DMS53 treated with DMSO at 0.1 percent for 48 hours (cell line): ENCODE results near the gene TMEM151A.
"Not testable (repeated sequence)": the region's sequence is repeated elsewhere in the genome, so short reads cannot be mapped to it uniquely, and the experiment has no call there.

Experiments
- DNase-seq: peaks from one replicate; lab custom pipeline; 2025; ENCODE audit not compliant: unreplicated experiment; lab: John Stamatoyannopoulos, UW

TMEM151A gene

GRCh38 chr11:66297610-66298009 is 5.9 kb downstream of the TMEM151A start:
- DNase-seq: no peak

DNA sequence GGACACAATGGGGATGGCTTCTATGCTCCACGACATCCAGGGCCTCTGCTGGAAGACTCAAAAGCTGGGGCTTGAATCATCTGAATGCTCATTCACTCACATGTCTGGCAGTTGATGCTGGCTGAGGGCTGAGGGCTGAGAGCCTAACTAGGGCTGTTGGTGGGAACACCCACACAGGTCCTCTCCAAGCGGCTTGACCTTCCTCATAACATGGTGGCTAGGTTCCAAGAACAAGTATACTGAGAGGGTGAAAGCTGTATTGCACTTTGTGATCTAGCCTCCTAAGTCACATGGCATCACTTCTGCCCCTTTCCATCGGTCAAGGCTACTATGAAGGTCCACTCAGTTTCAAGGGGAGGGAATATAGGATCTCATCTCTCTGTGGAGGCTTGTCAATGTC is 7.5 kb downstream of the TMEM151A start:
- no peak for DNase-seq

DNA sequence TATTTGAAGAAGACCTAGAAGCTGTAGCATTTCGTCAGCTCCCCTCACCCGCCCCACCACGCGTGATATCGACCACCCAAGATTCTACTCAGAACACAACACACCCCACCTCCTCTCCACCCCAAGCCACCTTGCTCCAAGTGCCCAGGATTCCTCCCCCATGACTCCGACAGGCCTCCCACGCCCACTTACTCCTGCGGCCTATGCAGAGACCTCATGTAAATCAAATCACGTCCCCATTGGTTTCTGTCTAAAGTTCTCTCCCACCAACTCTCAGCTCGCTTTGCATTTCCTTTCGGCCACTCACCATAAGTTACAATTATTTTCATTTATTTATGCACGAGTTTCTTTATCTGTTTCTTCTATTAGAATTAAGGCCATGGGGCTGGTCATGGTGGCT is 11.0 kb downstream of the TMEM151A start:
- no peak for DNase-seq

GRCh38 chr11:66309475-66309874 is 17.8 kb downstream of the TMEM151A start:
- DNase-seq: no peak

GRCh38 chr11:66310324-66310723 is 18.6 kb downstream of the TMEM151A start:
- DNase-seq: no peak

GRCh38 chr11:66310803-66311440 is 19.2 kb downstream of the TMEM151A start:
- not testable (repeated sequence) for DNase-seq

GRCh38 chr11:66311470-66311964 is 19.8 kb downstream of the TMEM151A start:
- DNase-seq: no peak

- DNase-seq: peak; percentile 99
Measured at GRCh38 chr11:66311965-66312548, 20.4 kb downstream of the TMEM151A start.

DNA sequence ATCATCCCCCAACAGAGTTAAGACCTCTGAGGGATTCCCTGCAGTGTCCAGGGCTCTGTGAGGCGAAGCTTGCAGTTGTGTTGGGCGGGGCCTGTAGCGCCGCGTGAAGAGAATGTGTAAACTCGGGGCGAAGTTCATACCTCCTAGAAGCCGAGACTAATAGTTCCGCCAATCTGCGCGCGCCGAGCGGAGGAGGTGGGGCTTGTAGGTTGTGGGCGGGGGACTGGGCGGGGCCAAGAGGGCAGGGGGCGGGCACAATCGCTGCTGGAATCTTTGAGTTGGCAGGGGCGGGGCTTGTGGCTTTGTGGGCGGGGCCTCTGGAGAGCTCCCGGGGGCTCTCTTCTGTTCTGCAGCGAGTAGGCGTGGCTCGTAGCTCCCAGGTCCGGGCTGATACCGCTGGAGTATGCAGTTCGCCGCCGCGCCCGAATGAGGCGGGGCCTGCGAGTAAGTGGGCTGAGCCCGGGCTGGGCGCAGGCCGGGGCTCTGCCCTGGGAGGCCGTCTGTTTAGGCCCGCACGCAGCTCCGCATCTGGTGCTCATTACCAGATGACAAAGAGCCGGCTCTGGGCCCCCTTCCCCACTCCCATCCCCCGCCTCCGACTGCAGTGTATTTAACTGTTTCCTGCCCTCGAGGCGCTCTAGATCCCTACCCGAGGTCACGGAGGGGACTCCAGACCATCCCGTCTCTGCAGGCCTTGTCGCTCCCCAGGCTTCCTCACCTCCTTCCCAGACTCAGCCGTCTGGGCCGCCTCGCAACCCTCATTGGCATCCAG is 21.0 kb downstream of the TMEM151A start:
- peak; percentile 99 for DNase-seq

- no peak for DNase-seq
Measured at GRCh38 chr11:66313321-66314185, 21.9 kb downstream of the TMEM151A start.

- DNase-seq: no peak
Measured at GRCh38 chr11:66314186-66314501, 22.4 kb downstream of the TMEM151A start.

- no peak for DNase-seq
Measured at GRCh38 chr11:66314561-66315497, 23.1 kb downstream of the TMEM151A start.

- no peak for DNase-seq
Measured at GRCh38 chr11:66315498-66315885, 23.8 kb downstream of the TMEM151A start.

DNA sequence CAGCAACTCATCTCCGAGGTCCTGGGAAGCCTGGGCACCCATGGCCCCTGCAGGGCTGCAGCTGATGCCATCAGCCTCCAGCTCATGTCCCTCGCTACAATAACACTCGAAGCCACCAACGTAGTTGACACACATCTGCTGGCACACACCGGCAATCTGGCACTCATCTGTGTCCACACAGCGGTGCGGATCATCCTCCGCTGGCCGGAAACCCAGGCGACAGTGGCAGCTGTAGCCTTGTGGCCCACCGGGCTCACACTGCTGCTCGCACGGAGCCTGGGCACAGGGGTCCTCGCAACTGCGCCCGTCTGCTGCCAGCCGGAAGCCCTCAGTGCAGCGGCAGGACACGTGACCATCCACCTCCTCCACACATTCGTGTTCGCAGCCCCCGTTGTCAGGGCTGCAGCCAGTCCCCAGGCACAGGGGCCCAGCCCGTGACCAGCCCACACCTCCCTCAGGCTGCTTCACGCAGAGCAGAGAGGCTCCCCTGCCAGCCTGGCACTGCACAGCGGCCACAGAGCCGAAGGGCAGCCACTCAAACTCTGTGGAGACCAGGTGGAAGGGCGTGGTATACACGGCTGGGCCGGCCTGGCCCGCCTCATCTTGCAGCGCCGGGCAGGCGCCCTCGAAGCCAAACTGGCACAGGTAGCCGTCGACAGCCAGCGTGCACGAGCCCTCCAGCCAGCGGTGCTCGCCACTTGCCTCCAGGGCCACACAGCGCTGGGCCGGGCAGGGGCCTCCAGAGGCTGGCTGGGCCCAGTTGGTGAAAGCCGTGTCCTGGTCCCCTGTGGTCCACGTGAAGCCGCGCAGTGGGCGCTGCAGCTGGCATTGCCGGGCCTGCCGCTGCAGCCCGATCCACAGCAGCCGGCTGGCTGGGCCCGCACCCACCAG is 24.5 kb downstream of the TMEM151A start:
- peak; percentile 52 for DNase-seq

DNA sequence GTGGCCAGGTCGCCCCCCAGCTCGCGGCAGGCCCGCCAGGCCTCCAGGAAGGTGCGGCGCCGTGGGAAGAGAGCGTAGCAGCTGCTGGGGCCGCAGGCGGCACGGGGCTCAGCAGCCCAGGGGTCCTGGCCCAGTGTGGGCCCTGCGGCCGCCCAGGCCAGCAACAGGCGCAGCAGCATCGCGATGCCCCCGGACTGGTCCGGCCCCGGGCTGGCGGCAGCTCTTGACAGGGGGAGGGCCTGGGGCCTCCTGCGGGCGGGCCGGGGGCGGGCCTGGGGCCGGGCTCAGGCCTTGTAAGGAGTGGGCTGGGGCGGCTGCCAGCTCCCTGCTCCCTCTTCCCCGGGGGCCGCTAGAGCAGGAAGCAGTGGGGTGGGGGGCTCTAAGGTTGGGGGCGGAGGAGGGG is 25.2 kb downstream of the TMEM151A start, which contains the start of gene CD248:
Gene CD248, minus strand, starts transcription at position 196 of the 403 bp plus-strand sequence. Its CDS starts 17 bp downstream, at position 179.
- DNase-seq: no peak

- DNase-seq: no peak
Measured at GRCh38 chr11:66317322-66317722, 25.6 kb downstream of the TMEM151A start.

DNA sequence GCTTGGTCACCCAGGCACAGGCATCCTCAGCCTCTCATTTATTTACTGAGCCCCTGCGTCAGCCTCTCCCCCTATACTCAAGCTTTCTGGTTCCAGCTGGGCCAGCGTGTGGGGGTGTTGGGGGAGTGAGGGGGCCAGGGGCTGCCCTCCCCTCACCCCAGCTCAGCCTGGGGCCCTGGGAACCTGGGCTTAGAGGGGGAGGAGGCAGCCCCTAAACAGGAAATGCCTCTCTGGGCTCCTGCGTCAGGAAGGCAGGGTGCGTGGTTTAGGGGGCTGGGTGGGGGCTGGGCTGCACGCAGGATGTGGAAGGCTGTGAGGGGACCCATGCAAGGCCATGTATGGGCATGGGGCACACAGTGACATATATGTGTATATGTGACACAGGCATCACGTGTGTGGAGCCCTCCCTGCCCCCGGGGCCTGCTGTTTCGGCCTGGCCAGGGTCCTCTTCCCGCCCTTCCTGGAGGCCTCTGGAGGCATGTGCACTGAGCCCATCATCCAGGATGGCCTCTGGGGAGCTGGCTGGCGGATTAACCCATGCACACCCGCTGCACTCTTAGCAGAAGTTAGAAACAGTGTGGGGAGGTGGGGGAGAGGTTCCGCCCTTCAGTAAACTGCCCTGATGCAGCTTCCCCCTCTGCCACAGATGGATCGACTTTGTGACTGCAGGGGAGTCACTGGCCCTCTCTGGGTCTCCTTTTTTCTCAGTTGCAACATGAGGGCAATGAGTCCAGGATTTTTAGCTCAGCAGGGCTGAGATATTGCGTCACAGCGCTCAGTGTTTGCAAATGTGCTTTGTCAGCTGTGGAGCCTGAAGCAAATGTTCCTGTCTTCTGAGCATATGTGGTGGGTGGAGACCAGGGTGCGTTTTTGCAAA is 26.3 kb downstream of the TMEM151A start:
- DNase-seq: no peak

DNA sequence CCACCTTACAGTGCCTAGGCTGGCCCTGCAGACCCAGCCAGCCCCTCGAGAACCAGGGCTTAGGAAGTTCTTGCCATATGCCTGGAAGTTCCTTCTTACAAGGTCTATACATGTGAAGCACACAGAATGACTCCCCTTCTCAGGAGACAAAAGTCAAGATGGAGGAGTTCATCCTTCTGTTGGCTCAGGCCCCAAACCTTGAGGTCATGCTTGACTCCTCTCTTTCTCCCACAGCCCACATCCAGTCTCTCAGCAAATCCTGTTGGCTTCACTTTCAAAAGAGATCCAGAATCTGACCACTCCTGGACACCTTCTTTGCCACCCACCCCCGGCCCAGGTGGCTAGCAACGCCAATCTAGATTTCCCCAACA is 26.9 kb downstream of the TMEM151A start:
- no peak for DNase-seq
